ENCODE measurements around the gene CTNNA2. TPM values are rescaled to one million over a fixed set of nuclear protein-coding genes. Genes with fewer than 3 reads are reported as not detected.

CTNNA2 gene
- total and polyA plus RNA-seq, 2 of the 8 experiments (the other 6 are each of a cell fraction or from before 2014, with no cell fraction given), result 3.9 to 9.0 TPM

GRCh38 chr2:80429251-80429650, 916.4 kb downstream of the CTNNA2 start (continued):
- TF ChIP-seq FOSL1 (IDR thresholded peaks at IDR 0.05; ENCODE audit: insufficient read depth, low read depth, low read length), result no peak
- TF ChIP-seq, protein P1, sequence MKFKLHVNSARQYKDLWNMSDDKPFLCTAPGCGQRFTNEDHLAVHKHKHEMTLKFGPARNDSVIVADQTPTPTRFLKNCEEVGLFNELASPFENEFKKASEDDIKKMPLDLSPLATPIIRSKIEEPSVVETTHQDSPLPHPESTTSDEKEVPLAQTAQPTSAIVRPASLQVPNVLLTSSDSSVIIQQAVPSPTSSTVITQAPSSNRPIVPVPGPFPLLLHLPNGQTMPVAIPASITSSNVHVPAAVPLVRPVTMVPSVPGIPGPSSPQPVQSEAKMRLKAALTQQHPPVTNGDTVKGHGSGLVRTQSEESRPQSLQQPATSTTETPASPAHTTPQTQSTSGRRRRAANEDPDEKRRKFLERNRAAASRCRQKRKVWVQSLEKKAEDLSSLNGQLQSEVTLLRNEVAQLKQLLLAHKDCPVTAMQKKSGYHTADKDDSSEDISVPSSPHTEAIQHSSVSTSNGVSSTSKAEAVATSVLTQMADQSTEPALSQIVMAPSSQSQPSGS (IDR thresholded peaks at IDR 0.05; ENCODE audit: low read length), result no peak
- no peak for TF ChIP-seq CREB1 (IDR thresholded peaks at IDR 0.05)
- TF ChIP-seq, protein P2, sequence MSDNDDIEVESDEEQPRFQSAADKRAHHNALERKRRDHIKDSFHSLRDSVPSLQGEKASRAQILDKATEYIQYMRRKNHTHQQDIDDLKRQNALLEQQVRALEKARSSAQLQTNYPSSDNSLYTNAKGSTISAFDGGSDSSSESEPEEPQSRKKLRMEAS (IDR thresholded peaks at IDR 0.05), result no peak
- TF ChIP-seq, protein P3, sequence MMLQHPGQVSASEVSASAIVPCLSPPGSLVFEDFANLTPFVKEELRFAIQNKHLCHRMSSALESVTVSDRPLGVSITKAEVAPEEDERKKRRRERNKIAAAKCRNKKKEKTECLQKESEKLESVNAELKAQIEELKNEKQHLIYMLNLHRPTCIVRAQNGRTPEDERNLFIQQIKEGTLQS (IDR thresholded peaks at IDR 0.05; ENCODE audit: insufficient read depth, low read depth, low read length), result no peak
- TF ChIP-seq ASH2L (IDR thresholded peaks at IDR 0.05; ENCODE audit: low read length), result no peak

Measured in H1 (cell line).